HepG2 (cell line): ENCODE results near the gene DLG2.

Experiments
- CTCF ChIP-seq: sonication (generic); formaldehyde crosslinking; IDR thresholded peaks from 2 replicates; pipeline ENCODE4 v1.5.0; 2020; ENCODE audit warnings: mild to moderate bottlenecking, missing genetic modification reagents, moderate library complexity
- HOXA9 ChIP-seq: sonication (generic); formaldehyde crosslinking; IDR thresholded peaks from 2 replicates; pipeline ENCODE4 v1.8.1; 2022; ENCODE audit warnings: missing genetic modification reagents, mild to moderate bottlenecking, moderate library complexity, borderline replicate concordance
- KLF6 ChIP-seq: IDR thresholded peaks from 2 replicates; pipeline ENCODE4 v1.8.0; 2016; ENCODE audit warnings: missing biosample characterization, missing genetic modification reagents
- NFRKB ChIP-seq: fragments of 450-650 bp; IDR thresholded peaks from 2 replicates; pipeline ENCODE4 v1.6.1; 2017
- NR2C2 ChIP-seq: sonication (generic); formaldehyde crosslinking; IDR thresholded peaks from 2 replicates; pipeline ENCODE4 v1.4.0; 2020; ENCODE audit warnings: missing genetic modification reagents, mild to moderate bottlenecking, moderate library complexity, borderline replicate concordance
- POLR2A ChIP-seq, 2 experiments: IDR thresholded peaks; 2 replicates each; pipeline ENCODE4 v1.6.1; 2011; ENCODE audit warnings: low read depth in 2 of 2, low read length in 2 of 2, mild to moderate bottlenecking in 1 of 2, moderate library complexity in 1 of 2; ENCODE audit not compliant: insufficient read depth in 1 of 2
- POLR2AphosphoS5 ChIP-seq: IDR thresholded peaks from 2 replicates; pipeline ENCODE4 v1.6.1; 2012; ENCODE audit warnings: low read depth, low read length
- RARG ChIP-seq: sonication (generic); formaldehyde crosslinking; IDR thresholded peaks from 2 replicates; pipeline ENCODE4 v1.4.0; 2020; ENCODE audit warnings: low read depth, mild to moderate bottlenecking, missing genetic modification reagents
- RNF2 ChIP-seq: fragments of 450-650 bp; conservative IDR thresholded peaks from 2 replicates; pipeline ENCODE4 v1.6.1; 2016; ENCODE audit warnings: low read depth
- TBP ChIP-seq: sonication (generic); formaldehyde crosslinking; IDR thresholded peaks from 2 replicates; pipeline ENCODE4 v1.5.0; 2020; ENCODE audit warnings: missing genetic modification reagents
- ZNF678 ChIP-seq: sonication (generic); formaldehyde crosslinking; IDR thresholded peaks from 2 replicates; pipeline ENCODE4 v1.4.0; 2020; ENCODE audit warnings: mild to moderate bottlenecking, missing genetic modification reagents

- TF ChIP-seq NR2C2 (CRISPR knock-in tag) (no peak), POLR2A (IDR thresholded peaks at IDR 0.05; ENCODE audit: insufficient read depth in 1 of 2, low read depth in 2 of 2, low read length in 2 of 2) (no peak), ZNF678 (CRISPR knock-in tag) (no peak), HOXA9 (no peak), CTCF (CRISPR knock-in tag) (no peak), RNF2 (no peak), TBP (CRISPR knock-in tag) (no peak), RARG (CRISPR knock-in tag) (no peak), POLR2AphosphoS5 (no peak), KLF6 (no peak), NFRKB (no peak)
Observed at GRCh38 chr11:83663446-83663845, 1963.7 kb downstream of the DLG2 start.
